Body of pancreas (tissue), 4 donors: ENCODE results near the gene DAP. TPM values are rescaled to one million over a fixed set of nuclear protein-coding genes. Genes with fewer than 3 reads are reported as not detected.
"Not testable (repeated sequence)": the region's sequence is repeated elsewhere in the genome, so short reads cannot be mapped to it uniquely, and the experiment has no call there.

ENCODE experiments used
- ATAC-seq: fragments of 150-250 bp; one replicate; pipeline ENCODE4 v1.9.1; 2016
- DNase-seq, 4 donors: peaks; one replicate each; pipeline ENCODE4 v3.0.0-alpha.2; 2019
- H3K27ac ChIP-seq, 4 donors: fragments of 200-600 bp; sonication (generic); 1 replicate in 3 of 4; 2 replicates in 1 of 4; pipeline versions ENCODE4 v1.5.1 to v1.6.1; 2016 to 2019; ENCODE audit warnings: mild to moderate bottlenecking in 1 of 4, mixed read lengths in 1 of 4, moderate library complexity in 1 of 4
- H3K27me3 ChIP-seq, 2 donors: fragments of 200-600 bp; sonication (generic); one replicate each; pipeline ENCODE4 v1.6.0; 2016; ENCODE audit warnings: mild to moderate bottlenecking in 1 of 2
- H3K36me3 ChIP-seq, 2 donors: fragments of 200-600 bp; sonication (generic); replicated peaks in 1 of 2; 2 replicates each; pipeline ENCODE4 v1.5.1; 2016; ENCODE audit warnings: low read depth in 2 of 2; ENCODE audit not compliant: insufficient read depth in 1 of 2
- H3K4me1 ChIP-seq: fragments of 200-600 bp; sonication (generic); one replicate; pipeline ENCODE4 v1.6.0; 2016
- H3K4me3 ChIP-seq, 2 donors: fragments of 200-600 bp; sonication (generic); 1 replicate in 1 of 2; 2 replicates in 1 of 2; pipeline ENCODE4 v1.5.1; 2016 to 2019
- H3K9me3 ChIP-seq, 3 donors: fragments of 200-600 bp; sonication (generic); 1 replicate in 2 of 3; 2 replicates in 1 of 3; pipeline ENCODE4 v1.5.1; 2016
- CTCF ChIP-seq, 7 experiments: fragments of 450-650 bp in 4 of 7; fragments of 200-600 bp in 3 of 7; sonication (generic) in 3 of 7; IDR thresholded peaks; one replicate each; pipeline ENCODE4 v1.5.1; 2016 to 2019; ENCODE audit warnings: antibody characterized with exemption in 7 of 7
- POLR2A ChIP-seq, 3 donors: fragments of 450-650 bp; IDR thresholded peaks; one replicate each; pipeline ENCODE4 v1.6.1; 2016; ENCODE audit warnings: antibody characterized with exemption in 3 of 3, mild to moderate bottlenecking in 2 of 3
- WGBS, 2 donors: methylation state at CpG; one replicate each; pipeline ENCODE4 v1.1.5; 2017; 5-methylcytosine and 5-hydroxymethylcytosine counted together
- intact Hi-C: fragments of 100-400 bp; cut with DNase I; formaldehyde crosslinking; loops from one replicate; pipeline ENCODE4 v1.15.1; 2023
- total RNA-seq, 2 donors: library from RNA; depleted of rRNA; stranded (reverse); fragments of >200 nt; gene quantifications; one replicate each; pipeline ENCODE4 v1.1.0, GENCODE V29; 2016

DAP gene
- total RNA-seq, 2 donors from 2014 or later, result 93.6 to 112 TPM

GRCh38 chr5:10788358-10788757 is 27.3 kb upstream of the DAP start:
- DNase-seq (no peak), ATAC-seq (no peak)
- intact Hi-C loops, result no loop called here
- TF ChIP-seq POLR2A (IDR thresholded peaks at IDR 0.05), result no peak
- TF ChIP-seq CTCF (IDR thresholded peaks at IDR 0.05), result no peak
- no peak overlapping the region for H3K27ac ChIP-seq
- no peak overlapping the region for H3K4me3 ChIP-seq
- no peaks in the 10 kb centered on the region for H3K27me3 ChIP-seq
- no peaks in the 10 kb centered on the region for H3K9me3 ChIP-seq
- no peaks in the 10 kb centered on the region for H3K36me3 ChIP-seq
- 92 to 98% methylated on average over 5 of the region's 5 CpGs for WGBS, 2 donors
- H3K4me1 ChIP-seq, result no peaks in the 10 kb centered on the region

GRCh38 chr5:10786835-10787234 is 25.8 kb upstream of the DAP start:
- intact Hi-C loops, result no loop called here
- Histone ChIP-seq H3K4me1 (no peaks in the 10 kb centered on the region), H3K9me3 (no peaks in the 10 kb centered on the region), H3K27me3 (no peaks in the 10 kb centered on the region), H3K4me3 (no peak overlapping the region), H3K36me3 (no peaks in the 10 kb centered on the region), H3K27ac (no peak overlapping the region)
- WGBS, 2 donors, result 71 to 74% methylated on average over 4 of the region's 4 CpGs
- TF ChIP-seq CTCF (IDR thresholded peaks at IDR 0.05), result no peak
- no peak for TF ChIP-seq POLR2A (IDR thresholded peaks at IDR 0.05)
- ATAC-seq (no peak), DNase-seq (no peak)

- H3K9me3 ChIP-seq, H3K27ac ChIP-seq, intact Hi-C loops, H3K27me3 ChIP-seq, H3K36me3 ChIP-seq, DNase-seq, ATAC-seq, H3K4me3 ChIP-seq, H3K4me1 ChIP-seq: not testable (repeated sequence)
- 79% methylated on average over 7 of the region's 7 CpGs; no CpG with 5 or more reads in 1 of the 2 donors for WGBS, 2 donors
Observed at GRCh38 chr5:10780208-10780607, 19.2 kb upstream of the DAP start.

- H3K36me3 ChIP-seq, result no peaks in the 10 kb centered on the region
- no peak overlapping the region for H3K4me3 ChIP-seq
- H3K27me3 ChIP-seq, result no peaks in the 10 kb centered on the region
- intact Hi-C loops, result no loop called here
- no peaks in the 10 kb centered on the region for H3K9me3 ChIP-seq
- H3K27ac ChIP-seq, result no peak overlapping the region
- ATAC-seq (no peak), DNase-seq (no peak)
- H3K4me1 ChIP-seq, result no peaks in the 10 kb centered on the region
- TF ChIP-seq CTCF (IDR thresholded peaks at IDR 0.05) (no peak), POLR2A (IDR thresholded peaks at IDR 0.05) (no peak)
Observed at GRCh38 chr5:10779592-10779991, 18.6 kb upstream of the DAP start.

GRCh38 chr5:10778179-10778910 is 17.3 kb upstream of the DAP start:
- intact Hi-C loops, result no loop called here
- ATAC-seq, result no peak
- no peak overlapping the region for H3K4me3 ChIP-seq
- H3K27ac ChIP-seq, result no peak overlapping the region
- TF ChIP-seq POLR2A (IDR thresholded peaks at IDR 0.05) (no peak), CTCF (IDR thresholded peaks at IDR 0.05) (no peak)
- H3K4me1 ChIP-seq, result no peaks in the 10 kb centered on the region
- no peaks in the 10 kb centered on the region for H3K27me3 ChIP-seq
- DNase-seq, result no peak
- no peaks in the 10 kb centered on the region for H3K36me3 ChIP-seq
- H3K9me3 ChIP-seq, result no peaks in the 10 kb centered on the region
- 65 to 79% methylated on average over 2 of the region's 2 CpGs for WGBS, 2 donors
